Measurements from ENCODE around the gene SPIRE1. TPM values are rescaled to one million over a fixed set of nuclear protein-coding genes. Genes with fewer than 3 reads are reported as not detected.

Gene SPIRE1
- total RNA-seq, 1 experiment from 2014 or later = 2.5 TPM

DNA sequence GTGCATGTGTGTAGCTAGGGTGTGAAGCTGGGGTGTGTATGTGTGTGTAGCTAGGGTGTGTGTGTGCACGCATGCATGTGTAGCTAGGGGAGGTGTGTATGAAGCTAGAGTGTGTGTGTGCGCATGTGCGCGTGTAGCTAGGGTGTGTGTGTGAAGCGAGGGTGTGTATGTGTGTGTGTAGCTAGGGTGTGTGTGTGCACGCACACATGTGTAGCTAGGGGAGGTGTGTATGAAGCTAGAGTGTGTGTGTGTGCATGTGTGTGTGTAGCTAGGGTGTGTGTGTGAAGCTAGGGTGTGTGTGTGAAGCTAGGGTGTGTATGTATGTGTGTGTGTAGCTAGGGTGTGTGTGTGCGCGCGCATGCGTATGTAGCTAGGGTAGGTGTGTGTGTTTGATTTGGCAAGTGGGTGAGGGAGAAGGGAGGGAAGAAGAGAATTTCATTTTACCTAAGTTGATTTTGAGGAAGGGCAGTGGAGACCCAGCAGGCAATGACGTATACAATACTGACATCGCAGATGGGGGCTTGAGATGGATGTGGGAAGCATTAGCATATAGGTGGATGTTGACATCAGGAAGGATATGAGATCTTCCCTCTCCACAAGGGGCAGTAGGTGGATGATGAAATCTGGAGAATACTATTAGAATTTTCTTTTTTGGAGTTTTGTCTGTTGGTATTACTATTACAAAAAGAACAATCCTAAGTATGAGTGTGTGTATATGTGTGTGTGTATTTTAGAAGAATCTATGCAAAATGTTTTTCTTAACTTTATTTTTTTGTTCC is 179.4 kb downstream of the SPIRE1 start:
- no peaks in the 10 kb centered on the region for H3K27me3 ChIP-seq (ENCODE audit: low read length)
- no peaks in the 10 kb centered on the region for H4K20me1 ChIP-seq (ENCODE audit: insufficient read depth, low read depth, low read length)
- DNase-seq = no peak
- H3K4me3 ChIP-seq (ENCODE audit: low read length) = no peak overlapping the region
- H3K9ac ChIP-seq (ENCODE audit: low read length) = no peak overlapping the region
- H3K4me1 ChIP-seq (ENCODE audit: low read length) = no peaks in the 10 kb centered on the region
- no peak overlapping the region for H2AFZ ChIP-seq (ENCODE audit: low read length)
- no peaks in the 10 kb centered on the region for H3K36me3 ChIP-seq (ENCODE audit: insufficient read depth, low read length)
- H3K9me2 ChIP-seq (replicated peaks; ENCODE audit: insufficient read depth, low read length) = no peaks in the 10 kb centered on the region
- no peak overlapping the region for H3K27ac ChIP-seq (ENCODE audit: low read length)
- H3K79me2 ChIP-seq (ENCODE audit: low read length) = no peaks in the 10 kb centered on the region
- no peak overlapping the region for H3K4me2 ChIP-seq (ENCODE audit: low read depth, low read length, poor library complexity, severe bottlenecking)
- H3K9me3 ChIP-seq (ENCODE audit: low read length) = no peaks in the 10 kb centered on the region

DNA sequence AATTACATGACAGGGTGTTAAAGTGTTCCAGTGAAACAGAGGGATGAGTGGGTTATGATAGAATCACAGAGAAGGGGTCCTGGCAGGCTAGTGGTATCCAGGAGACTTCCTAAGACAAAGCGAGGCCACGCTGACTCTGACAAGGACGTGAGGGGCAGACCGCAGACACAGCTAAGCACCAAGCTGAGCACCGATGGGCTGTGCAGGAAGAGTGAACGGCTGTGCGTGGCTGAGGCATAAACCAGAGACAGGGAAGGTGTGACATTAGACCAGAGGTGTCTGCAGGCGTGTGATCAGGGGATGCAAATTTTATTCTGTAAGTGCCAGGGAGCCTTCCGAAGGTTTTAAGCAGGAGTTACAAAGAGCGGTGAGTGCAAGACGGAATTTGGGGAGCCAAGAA is 180.3 kb downstream of the SPIRE1 start:
- Histone ChIP-seq H3K9me3 (ENCODE audit: low read length) (no peaks in the 10 kb centered on the region), H3K36me3 (ENCODE audit: insufficient read depth, low read length) (no peaks in the 10 kb centered on the region), H2AFZ (ENCODE audit: low read length) (no peak overlapping the region), H3K9me2 (replicated peaks; ENCODE audit: insufficient read depth, low read length) (no peaks in the 10 kb centered on the region), H3K4me2 (ENCODE audit: low read depth, low read length, poor library complexity, severe bottlenecking) (no peak overlapping the region), H3K4me3 (ENCODE audit: low read length) (no peak overlapping the region), H3K27ac (ENCODE audit: low read length) (no peak overlapping the region), H4K20me1 (ENCODE audit: insufficient read depth, low read depth, low read length) (no peaks in the 10 kb centered on the region), H3K27me3 (ENCODE audit: low read length) (no peaks in the 10 kb centered on the region), H3K9ac (ENCODE audit: low read length) (no peak overlapping the region), H3K79me2 (ENCODE audit: low read length) (no peaks in the 10 kb centered on the region), H3K4me1 (ENCODE audit: low read length) (no peaks in the 10 kb centered on the region)
- no peak for DNase-seq

DNA sequence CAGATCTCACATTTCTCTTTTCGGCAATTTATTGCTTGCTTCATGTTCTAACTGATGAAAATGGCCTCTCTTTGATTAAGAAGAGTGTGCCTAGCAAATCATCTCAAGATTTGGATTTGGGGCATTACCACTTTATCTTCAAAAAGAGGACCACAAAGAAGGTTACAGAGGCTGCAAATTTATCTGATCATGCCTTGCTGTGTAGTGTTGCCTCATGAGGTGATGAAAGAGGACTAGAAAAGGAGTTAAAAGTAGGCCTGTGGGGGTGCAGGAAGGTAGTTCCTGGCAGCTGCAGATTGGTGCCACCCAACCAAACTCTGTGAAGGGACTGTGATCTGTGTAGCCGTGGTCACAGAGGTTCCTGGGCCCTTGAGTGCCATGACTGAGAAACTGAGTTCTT is 181.0 kb downstream of the SPIRE1 start:
- no peaks in the 10 kb centered on the region for H3K79me2 ChIP-seq (ENCODE audit: low read length)
- H3K4me3 ChIP-seq (ENCODE audit: low read length) = no peak overlapping the region
- H4K20me1 ChIP-seq (ENCODE audit: insufficient read depth, low read depth, low read length) = no peaks in the 10 kb centered on the region
- no peak overlapping the region for H2AFZ ChIP-seq (ENCODE audit: low read length)
- H3K9me3 ChIP-seq (ENCODE audit: low read length) = no peaks in the 10 kb centered on the region
- no peak overlapping the region for H3K9ac ChIP-seq (ENCODE audit: low read length)
- H3K36me3 ChIP-seq (ENCODE audit: insufficient read depth, low read length) = no peaks in the 10 kb centered on the region
- no peak overlapping the region for H3K4me2 ChIP-seq (ENCODE audit: low read depth, low read length, poor library complexity, severe bottlenecking)
- no peak for DNase-seq
- H3K27ac ChIP-seq (ENCODE audit: low read length) = no peak overlapping the region
- H3K9me2 ChIP-seq (replicated peaks; ENCODE audit: insufficient read depth, low read length) = no peaks in the 10 kb centered on the region
- no peaks in the 10 kb centered on the region for H3K27me3 ChIP-seq (ENCODE audit: low read length)
- H3K4me1 ChIP-seq (ENCODE audit: low read length) = no peaks in the 10 kb centered on the region

DNA sequence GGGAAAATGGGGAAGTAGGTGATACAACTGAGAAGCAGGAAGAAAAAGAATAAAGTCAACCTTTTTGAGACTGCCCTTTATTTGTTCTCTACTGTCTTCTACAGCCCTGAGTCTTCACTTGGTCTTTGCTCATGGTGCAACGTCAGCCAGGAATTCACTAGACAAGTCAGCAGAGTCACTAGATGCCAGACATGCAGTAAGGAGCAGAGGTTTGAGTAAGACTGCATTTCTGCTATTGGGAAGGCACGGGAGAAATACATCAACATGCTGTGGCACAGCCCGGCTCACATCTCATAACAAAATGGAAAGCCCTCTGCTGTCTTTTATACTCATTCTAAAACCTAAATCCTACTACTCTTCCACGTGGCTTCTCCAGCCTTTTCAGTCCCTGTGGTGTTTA is 183.0 kb downstream of the SPIRE1 start:
- no peaks in the 10 kb centered on the region for H3K79me2 ChIP-seq (ENCODE audit: low read length)
- no peak overlapping the region for H3K27ac ChIP-seq (ENCODE audit: low read length)
- no peak overlapping the region for H3K9ac ChIP-seq (ENCODE audit: low read length)
- H3K9me2 ChIP-seq (replicated peaks; ENCODE audit: insufficient read depth, low read length) = no peaks in the 10 kb centered on the region
- no peak overlapping the region for H3K4me2 ChIP-seq (ENCODE audit: low read depth, low read length, poor library complexity, severe bottlenecking)
- H4K20me1 ChIP-seq (ENCODE audit: insufficient read depth, low read depth, low read length) = no peaks in the 10 kb centered on the region
- no peaks in the 10 kb centered on the region for H3K27me3 ChIP-seq (ENCODE audit: low read length)
- no peaks in the 10 kb centered on the region for H3K36me3 ChIP-seq (ENCODE audit: insufficient read depth, low read length)
- H3K4me3 ChIP-seq (ENCODE audit: low read length) = no peak overlapping the region
- H3K4me1 ChIP-seq (ENCODE audit: low read length) = no peaks in the 10 kb centered on the region
- no peak for DNase-seq
- H3K9me3 ChIP-seq (ENCODE audit: low read length) = no peaks in the 10 kb centered on the region
- no peak overlapping the region for H2AFZ ChIP-seq (ENCODE audit: low read length)

DNA sequence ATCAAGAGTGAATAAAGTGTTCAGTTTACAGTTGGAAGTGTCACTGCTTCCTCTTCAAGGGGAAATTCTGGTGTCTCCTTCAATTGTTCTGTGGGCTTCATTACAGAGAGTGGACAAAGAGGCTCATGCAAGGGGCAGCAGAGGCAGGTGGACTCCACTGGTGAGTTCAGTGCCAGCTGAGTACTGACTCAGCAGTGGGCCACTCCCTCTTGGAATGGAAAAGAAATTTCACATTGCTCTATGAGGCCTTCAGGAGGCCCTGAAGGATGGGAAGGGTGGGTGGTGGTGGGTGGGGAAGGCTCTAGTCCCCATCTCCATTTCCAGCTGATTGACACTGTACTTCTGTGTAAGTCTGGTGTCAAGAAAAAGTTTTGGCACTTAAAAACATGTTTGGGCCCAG is 183.8 kb downstream of the SPIRE1 start:
- Histone ChIP-seq H3K9ac (ENCODE audit: low read length) (no peak overlapping the region), H3K4me3 (ENCODE audit: low read length) (no peak overlapping the region), H3K79me2 (ENCODE audit: low read length) (no peaks in the 10 kb centered on the region), H4K20me1 (ENCODE audit: insufficient read depth, low read depth, low read length) (no peaks in the 10 kb centered on the region), H3K27ac (ENCODE audit: low read length) (no peak overlapping the region), H3K4me1 (ENCODE audit: low read length) (no peaks in the 10 kb centered on the region), H3K4me2 (ENCODE audit: low read depth, low read length, poor library complexity, severe bottlenecking) (no peak overlapping the region), H3K9me2 (replicated peaks; ENCODE audit: insufficient read depth, low read length) (no peaks in the 10 kb centered on the region), H3K9me3 (ENCODE audit: low read length) (no peaks in the 10 kb centered on the region), H3K27me3 (ENCODE audit: low read length) (no peaks in the 10 kb centered on the region), H3K36me3 (ENCODE audit: insufficient read depth, low read length) (no peaks in the 10 kb centered on the region), H2AFZ (ENCODE audit: low read length) (no peak overlapping the region)
- DNase-seq = no peak

DNA sequence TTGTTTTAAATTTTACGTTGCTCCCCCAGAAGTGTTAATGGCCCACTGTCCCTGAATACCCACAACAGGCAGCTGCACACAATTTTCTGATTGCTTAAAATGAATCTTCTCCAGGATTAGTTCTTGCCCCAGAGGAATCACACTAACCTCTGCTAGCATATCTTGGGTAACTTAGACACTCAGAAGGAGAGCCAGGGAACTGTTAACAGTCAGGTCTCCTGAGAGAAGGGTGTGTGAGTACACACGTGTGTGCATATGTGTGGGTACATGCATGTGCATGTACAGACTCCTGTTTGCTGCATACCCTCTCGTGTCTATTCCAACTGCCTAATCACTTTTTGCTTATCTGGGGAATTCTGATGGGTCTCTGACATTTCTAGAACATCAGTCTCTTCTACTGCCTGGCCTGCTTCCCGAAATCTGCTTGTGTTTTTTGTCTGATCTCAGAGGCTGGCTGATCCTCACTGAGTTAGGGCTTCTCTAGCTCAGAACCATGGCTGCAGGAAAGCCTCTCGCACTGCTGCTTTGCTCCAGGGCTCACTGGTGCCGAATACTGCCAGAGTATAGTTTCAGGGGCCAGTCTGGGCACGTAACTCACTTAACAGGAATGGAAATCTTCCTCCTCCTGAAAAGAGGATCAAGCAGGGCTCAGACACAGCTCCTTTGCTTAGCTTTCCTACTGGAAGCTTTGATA is 187.4 kb downstream of the SPIRE1 start:
- no peak overlapping the region for H2AFZ ChIP-seq (ENCODE audit: low read length)
- no peaks in the 10 kb centered on the region for H3K27me3 ChIP-seq (ENCODE audit: low read length)
- DNase-seq = no peak
- H3K79me2 ChIP-seq (ENCODE audit: low read length) = no peaks in the 10 kb centered on the region
- H3K4me3 ChIP-seq (ENCODE audit: low read length) = no peak overlapping the region
- H3K27ac ChIP-seq (ENCODE audit: low read length) = no peak overlapping the region
- no peaks in the 10 kb centered on the region for H3K9me2 ChIP-seq (replicated peaks; ENCODE audit: insufficient read depth, low read length)
- H4K20me1 ChIP-seq (ENCODE audit: insufficient read depth, low read depth, low read length) = no peaks in the 10 kb centered on the region
- no peaks in the 10 kb centered on the region for H3K36me3 ChIP-seq (ENCODE audit: insufficient read depth, low read length)
- no peaks in the 10 kb centered on the region for H3K4me1 ChIP-seq (ENCODE audit: low read length)
- no peaks in the 10 kb centered on the region for H3K9me3 ChIP-seq (ENCODE audit: low read length)
- H3K9ac ChIP-seq (ENCODE audit: low read length) = no peak overlapping the region
- H3K4me2 ChIP-seq (ENCODE audit: low read depth, low read length, poor library complexity, severe bottlenecking) = no peak overlapping the region

DNA sequence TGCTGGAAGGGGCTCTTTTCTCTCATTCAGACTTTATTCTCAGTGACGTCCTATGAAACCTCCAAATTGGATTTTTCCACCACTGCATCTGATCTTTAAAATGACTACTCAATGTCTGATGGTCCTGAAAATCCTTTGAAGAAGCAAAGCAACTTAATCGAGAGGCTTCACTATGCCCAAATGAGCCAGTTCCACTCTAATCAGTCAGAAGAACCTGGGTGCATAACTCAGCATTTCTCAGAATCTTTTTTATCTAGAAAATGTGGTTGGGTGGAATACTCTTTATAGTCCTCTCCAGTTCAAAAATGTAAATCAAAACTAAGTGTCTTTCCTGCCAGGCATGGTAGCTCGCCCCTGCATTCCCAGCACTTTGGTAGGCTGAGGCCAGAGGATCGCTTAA is 189.5 kb downstream of the SPIRE1 start:
- Histone ChIP-seq H3K4me1 (ENCODE audit: low read length) (no peaks in the 10 kb centered on the region), H3K79me2 (ENCODE audit: low read length) (no peaks in the 10 kb centered on the region), H3K4me2 (ENCODE audit: low read depth, low read length, poor library complexity, severe bottlenecking) (no peak overlapping the region), H3K9me2 (replicated peaks; ENCODE audit: insufficient read depth, low read length) (no peaks in the 10 kb centered on the region), H3K9me3 (ENCODE audit: low read length) (no peaks in the 10 kb centered on the region), H4K20me1 (ENCODE audit: insufficient read depth, low read depth, low read length) (no peaks in the 10 kb centered on the region), H3K27me3 (ENCODE audit: low read length) (no peaks in the 10 kb centered on the region), H3K27ac (ENCODE audit: low read length) (no peak overlapping the region), H3K36me3 (ENCODE audit: insufficient read depth, low read length) (no peaks in the 10 kb centered on the region), H2AFZ (ENCODE audit: low read length) (no peak overlapping the region), H3K9ac (ENCODE audit: low read length) (no peak overlapping the region), H3K4me3 (ENCODE audit: low read length) (no peak overlapping the region)
- DNase-seq = no peak

DNA sequence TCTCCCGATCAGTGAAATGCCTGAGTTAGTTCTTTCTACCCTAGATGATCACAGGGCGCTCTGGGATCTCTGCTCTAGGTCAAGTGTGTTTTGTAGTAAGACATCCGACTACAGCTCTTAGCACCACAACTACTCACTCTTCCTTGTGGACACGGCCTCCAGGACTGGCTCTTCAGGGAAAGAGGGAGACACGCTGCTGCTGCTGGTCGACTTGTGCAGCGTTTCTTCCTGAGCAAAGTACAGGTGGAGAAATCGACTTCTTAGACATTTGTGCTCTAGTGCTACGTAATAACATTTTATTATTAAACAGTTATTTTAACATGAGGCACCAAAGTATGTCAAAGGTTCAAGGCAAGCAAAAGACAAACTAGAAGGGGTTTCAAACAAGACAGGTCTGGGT is 193.2 kb downstream of the SPIRE1 start:
- no peak overlapping the region for H2AFZ ChIP-seq (ENCODE audit: low read length)

More for the DNA sequence above, 193.2 kb downstream of the SPIRE1 start:
- Histone ChIP-seq H3K4me3 (ENCODE audit: low read length) (no peak overlapping the region), H3K9me3 (ENCODE audit: low read length) (no peaks in the 10 kb centered on the region), H3K27me3 (ENCODE audit: low read length) (no peaks in the 10 kb centered on the region), H3K4me2 (ENCODE audit: low read depth, low read length, poor library complexity, severe bottlenecking) (no peak overlapping the region), H3K27ac (ENCODE audit: low read length) (no peak overlapping the region), H3K9ac (ENCODE audit: low read length) (no peak overlapping the region), H3K9me2 (replicated peaks; ENCODE audit: insufficient read depth, low read length) (no peaks in the 10 kb centered on the region), H4K20me1 (ENCODE audit: insufficient read depth, low read depth, low read length) (no peaks in the 10 kb centered on the region), H3K4me1 (ENCODE audit: low read length) (no peaks in the 10 kb centered on the region), H3K36me3 (ENCODE audit: insufficient read depth, low read length) (no peaks in the 10 kb centered on the region), H3K79me2 (ENCODE audit: low read length) (no peaks in the 10 kb centered on the region)
- no peak for DNase-seq
